Effector memory CD8-positive, alpha-beta T cell (primary cell): ENCODE data around the gene GNAI2.
"Not testable (repeated sequence)": the region's sequence is repeated elsewhere in the genome, so short reads cannot be mapped to it uniquely, and the experiment has no call there.

ENCODE experiments used
- ATAC-seq: fragments of 150-1000 bp; cut with Tn5 transposase; replicated peaks from 2 replicates; pipeline ENCODE4 v1.10.0; 2021; ENCODE audit warnings: mild to moderate bottlenecking, moderate library complexity
- DNase-seq, 3 experiments: peaks; one replicate each; pipeline ENCODE4 v3.0.0; 2021
- H3K27ac Mint-ChIP-seq, 2 donors: one replicate each; pipeline ENCODE4 v1.8.0; 2022; ENCODE audit warnings: mild to moderate bottlenecking in 2 of 2, mixed read lengths in 2 of 2, moderate library complexity in 2 of 2
- H3K27me3 Mint-ChIP-seq, 2 donors: one replicate each; pipeline ENCODE4 v1.8.0; 2022; ENCODE audit warnings: mixed read lengths in 2 of 2
- H3K36me3 Mint-ChIP-seq: one replicate; pipeline ENCODE4 v1.8.0; 2022; ENCODE audit warnings: mild to moderate bottlenecking, moderate library complexity, mixed read lengths; ENCODE audit not compliant: insufficient read depth
- H3K4me1 Mint-ChIP-seq, 2 donors: one replicate each; pipeline ENCODE4 v1.8.0; 2022; ENCODE audit warnings: low read depth in 2 of 2, mixed read lengths in 2 of 2
- H3K4me3 Mint-ChIP-seq, 2 donors: one replicate each; pipeline ENCODE4 v1.8.0; 2022; ENCODE audit warnings: mild to moderate bottlenecking in 2 of 2, mixed read lengths in 2 of 2, moderate library complexity in 2 of 2
- H3K9me3 Mint-ChIP-seq, 2 donors: one replicate each; pipeline ENCODE4 v1.8.0; 2022; ENCODE audit warnings: mixed read lengths in 2 of 2

The GNAI2 gene

DNA sequence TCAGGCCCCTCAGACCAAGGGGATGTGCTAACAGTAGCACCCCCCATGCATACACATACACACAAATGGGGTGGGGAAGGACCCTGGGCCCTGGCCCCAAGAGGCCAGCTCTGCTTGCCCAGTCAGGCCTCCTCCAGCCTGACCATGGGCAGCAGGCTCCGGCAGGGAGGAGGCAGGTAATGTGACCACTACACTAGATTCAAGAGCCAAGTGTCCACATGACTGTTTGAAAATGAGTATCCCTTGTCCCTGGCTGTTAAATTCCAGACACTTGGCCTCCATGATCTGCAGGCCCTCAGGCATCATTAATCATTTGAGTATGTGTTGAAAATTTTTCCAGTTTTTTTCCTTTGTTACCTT is 13.9 kb upstream of the GNAI2 start:
- H3K4me1 Mint-ChIP-seq = peaks cover 9 to 13% of the 10 kb centered on the region in 2 donors
- no peak overlapping the region for H3K4me3 Mint-ChIP-seq

DNA sequence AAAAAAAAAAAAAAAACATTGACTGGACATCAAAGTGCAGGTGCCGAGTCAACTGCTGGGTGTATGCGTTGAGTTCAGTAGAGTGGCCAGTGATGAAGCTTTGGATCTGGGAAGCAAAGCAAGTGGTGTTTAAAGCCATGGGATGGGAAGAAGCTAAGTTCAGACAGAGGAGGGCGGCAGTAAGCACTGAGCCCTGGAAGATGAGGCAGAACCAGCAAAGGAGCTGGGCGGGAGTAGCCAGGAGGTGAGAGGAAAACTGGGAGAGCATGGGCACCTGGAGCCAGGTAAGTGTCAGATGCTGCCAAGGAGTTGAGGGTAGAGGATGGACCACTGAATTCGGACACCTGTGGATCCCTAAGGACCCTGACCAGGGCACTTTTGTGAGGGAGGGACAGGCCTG is 11.4 kb upstream of the GNAI2 start:
- ATAC-seq (no peak), DNase-seq (no peak)
- no peaks in the 10 kb centered on the region for H3K9me3 Mint-ChIP-seq
- peaks cover 12% of the 10 kb centered on the region for H3K36me3 Mint-ChIP-seq
- peaks cover 18 to 23% of the 10 kb centered on the region in 2 donors for H3K4me1 Mint-ChIP-seq
- H3K4me3 Mint-ChIP-seq = no peak overlapping the region
- no peak overlapping the region for H3K27ac Mint-ChIP-seq
- no peaks in the 10 kb centered on the region for H3K27me3 Mint-ChIP-seq

More for the DNA sequence above, 13.9 kb upstream of the GNAI2 start:
- ATAC-seq (no peak), DNase-seq (no peak)
- H3K27me3 Mint-ChIP-seq = no peaks in the 10 kb centered on the region
- no peaks in the 10 kb centered on the region for H3K9me3 Mint-ChIP-seq
- peaks cover 8% of the 10 kb centered on the region for H3K36me3 Mint-ChIP-seq
- no peak overlapping the region for H3K27ac Mint-ChIP-seq

DNA sequence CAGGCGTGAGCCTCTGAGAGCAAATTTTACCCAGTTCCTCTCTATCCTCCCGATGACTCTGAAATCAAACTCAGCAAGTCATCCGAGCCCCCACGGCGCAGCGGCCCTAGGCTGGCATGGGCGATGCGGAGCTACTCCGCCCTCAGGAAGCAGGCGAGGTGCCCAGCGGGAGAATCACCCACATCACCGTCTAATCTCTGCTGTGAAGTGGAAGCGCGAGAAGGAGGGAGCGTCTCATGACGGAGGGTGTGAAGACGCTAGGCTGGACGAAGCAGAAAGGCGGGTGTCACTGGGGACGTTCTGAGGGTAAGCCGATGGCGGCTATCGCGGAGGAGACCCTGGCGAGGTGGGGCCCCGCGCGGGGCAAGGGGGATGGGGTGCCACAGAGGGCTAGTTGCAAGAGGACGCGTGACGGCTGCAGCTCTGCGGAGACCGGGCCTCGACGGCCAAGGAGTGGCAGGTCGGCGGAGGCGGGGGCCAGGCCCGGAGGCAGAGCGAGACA is 9.1 kb upstream of the GNAI2 start:
- H3K36me3 Mint-ChIP-seq = peaks cover 12% of the 10 kb centered on the region
- ATAC-seq (peak; percentile 33), DNase-seq (peak in 1 of 3 experiments; percentile 35)
- no peaks in the 10 kb centered on the region for H3K27me3 Mint-ChIP-seq
- peaks cover 18 to 23% of the 10 kb centered on the region in 2 donors for H3K4me1 Mint-ChIP-seq
- H3K4me3 Mint-ChIP-seq = peak overlapping the region; percentile 88 to 98
- no peaks in the 10 kb centered on the region for H3K9me3 Mint-ChIP-seq
- H3K27ac Mint-ChIP-seq = peak overlapping the region; percentile 85 to 91

DNA sequence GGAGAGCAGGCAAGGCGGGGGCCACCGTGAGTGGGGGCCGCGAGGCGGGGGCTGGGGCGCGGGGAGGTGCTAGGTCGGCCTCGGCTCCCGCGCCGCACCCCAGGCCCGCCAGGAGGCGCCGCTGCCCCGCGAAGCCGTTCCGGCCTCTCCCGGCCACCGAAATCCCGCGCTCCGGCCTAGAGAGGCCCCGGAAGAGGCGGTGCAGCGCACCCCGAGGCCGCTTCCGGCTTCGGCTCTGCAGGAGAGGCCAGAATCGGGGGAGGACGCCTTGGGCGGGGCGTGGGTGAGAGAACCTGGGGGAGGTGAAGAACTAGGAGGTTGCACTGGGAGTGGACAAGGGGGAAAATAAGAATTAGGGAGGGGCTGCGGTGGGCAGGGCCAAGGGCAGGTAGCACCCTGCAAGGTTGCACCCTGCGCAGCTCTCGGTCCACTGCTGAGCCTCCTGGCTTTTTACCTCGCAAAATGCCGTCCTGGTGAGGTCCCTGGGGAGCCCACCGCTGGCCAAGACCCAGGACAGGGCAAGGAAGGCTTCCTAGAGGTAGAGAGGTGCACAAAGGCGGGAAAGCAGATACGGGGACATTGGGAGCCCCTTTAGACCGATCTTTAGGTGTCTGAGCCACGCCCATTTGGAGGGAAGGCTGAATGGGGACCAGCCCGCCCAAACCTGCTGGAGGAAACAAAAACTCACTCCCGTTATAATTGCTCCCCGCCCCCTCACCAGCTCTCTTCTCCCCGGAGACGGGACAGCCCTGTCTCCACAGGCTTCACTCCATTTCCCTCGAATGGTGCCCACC is 8.4 kb upstream of the GNAI2 start:
- Mint-ChIP-seq H3K4me3 (peak overlapping the region; percentile 88 to 98), H3K36me3 (peaks cover 12% of the 10 kb centered on the region), H3K27me3 (no peaks in the 10 kb centered on the region), H3K4me1 (peaks cover 18 to 23% of the 10 kb centered on the region in 2 donors), H3K9me3 (no peaks in the 10 kb centered on the region), H3K27ac (peak overlapping the region; percentile 85 to 91)
- peak; percentile 84 for ATAC-seq
- peak; percentile 87 to 92 (median 89) for DNase-seq

DNA sequence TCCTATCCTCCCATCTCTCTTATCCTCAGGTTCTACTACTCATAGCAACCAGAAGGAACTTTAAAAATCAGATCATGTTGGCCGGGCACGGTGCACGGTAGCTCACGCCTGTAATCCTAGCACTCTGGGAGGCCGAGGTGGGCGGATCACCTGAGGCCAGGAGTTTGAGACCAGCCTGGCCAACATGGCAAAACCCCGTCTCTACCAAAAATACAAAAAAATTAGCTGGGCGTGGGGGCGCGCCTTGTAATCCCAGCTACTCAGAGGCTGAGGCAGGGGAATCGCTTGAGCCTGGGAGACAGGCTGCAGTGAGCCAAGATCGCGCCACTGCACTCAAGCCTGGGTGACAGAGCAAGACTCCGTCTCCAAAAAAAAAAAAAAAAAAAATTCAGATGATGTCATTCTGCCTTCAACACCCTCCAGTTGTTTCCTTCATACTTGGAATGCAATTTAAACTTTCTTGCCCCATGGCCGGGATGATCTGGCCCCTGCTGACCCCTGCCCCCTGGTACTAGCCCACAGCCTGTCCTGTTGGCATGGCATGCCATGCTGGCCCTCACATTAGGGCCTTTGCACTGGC is 7.7 kb upstream of the GNAI2 start:
- H3K4me1 Mint-ChIP-seq = peaks cover 18 to 23% of the 10 kb centered on the region in 2 donors
- peak overlapping the region; percentile 88 to 98 for H3K4me3 Mint-ChIP-seq
- DNase-seq, H3K27me3 Mint-ChIP-seq, ATAC-seq, H3K9me3 Mint-ChIP-seq: not testable (repeated sequence)
- peak overlapping the region in 1 of 2 donors; percentile 85 for H3K27ac Mint-ChIP-seq
- H3K36me3 Mint-ChIP-seq = peaks cover 12% of the 10 kb centered on the region

DNA sequence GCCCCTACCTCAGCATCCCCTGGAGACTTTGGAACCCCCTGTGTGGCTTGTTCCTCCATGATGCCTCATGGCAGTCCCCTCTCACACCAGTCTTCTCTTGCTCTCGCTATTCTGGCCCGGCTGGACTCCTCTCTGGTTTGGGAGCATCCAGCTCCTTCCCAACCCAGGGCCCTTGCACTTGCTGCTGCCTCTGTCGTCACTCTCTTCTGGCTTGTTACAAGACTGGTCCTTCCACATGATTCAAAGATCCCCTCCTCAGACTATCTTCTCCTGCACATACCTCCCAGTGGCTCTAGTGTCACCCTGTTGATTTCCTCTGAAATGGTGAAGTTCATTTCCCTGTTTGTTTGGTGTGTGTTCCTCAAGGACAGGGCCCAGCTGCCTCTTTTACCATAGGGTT is 6.5 kb upstream of the GNAI2 start:
- H3K9me3 Mint-ChIP-seq = no peaks in the 10 kb centered on the region
- H3K27me3 Mint-ChIP-seq = no peaks in the 10 kb centered on the region
- peaks cover 12% of the 10 kb centered on the region for H3K36me3 Mint-ChIP-seq
- ATAC-seq (no peak), DNase-seq (no peak)
- H3K4me1 Mint-ChIP-seq = peaks cover 18 to 25% of the 10 kb centered on the region in 2 donors
- H3K4me3 Mint-ChIP-seq = peak overlapping the region in 1 of 2 donors; percentile 38
- H3K27ac Mint-ChIP-seq = no peak overlapping the region

DNA sequence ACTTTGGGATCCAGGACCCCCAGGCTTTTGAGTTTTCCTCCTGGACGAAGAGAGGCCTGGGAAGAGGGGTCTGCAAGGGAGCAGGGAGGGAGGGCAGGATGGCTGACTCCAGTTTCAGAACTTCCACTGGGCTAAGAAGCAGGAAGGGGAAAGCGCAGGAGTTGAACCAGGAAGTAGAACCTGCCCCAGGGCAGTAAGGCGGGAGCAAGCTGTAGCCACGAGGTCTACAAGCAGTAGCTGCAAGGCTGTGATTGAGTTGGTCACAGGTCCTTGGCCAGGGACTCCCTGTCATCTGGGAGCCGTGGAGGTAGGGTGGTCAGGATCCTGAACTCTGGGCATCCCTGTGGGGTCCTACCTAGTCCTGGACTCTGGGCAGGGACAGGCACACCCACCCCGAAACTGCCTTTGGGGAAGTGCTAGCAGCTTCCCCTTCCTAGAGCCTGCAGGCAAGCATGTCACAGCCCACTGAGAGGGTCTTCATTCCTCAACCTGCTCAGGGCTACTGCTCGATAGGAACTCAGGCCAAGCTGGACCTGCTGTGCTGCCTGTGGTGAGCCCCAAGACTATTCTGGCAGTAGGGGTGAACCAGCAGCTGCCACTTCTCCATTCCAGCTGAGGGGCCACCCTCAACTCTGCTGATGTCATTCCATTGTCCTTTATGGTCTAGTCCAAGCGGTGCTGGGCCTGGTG is 5.8 kb upstream of the GNAI2 start:
- Mint-ChIP-seq H3K4me1 (peaks cover 18 to 25% of the 10 kb centered on the region in 2 donors), H3K9me3 (no peaks in the 10 kb centered on the region), H3K4me3 (no peak overlapping the region), H3K27me3 (no peaks in the 10 kb centered on the region), H3K36me3 (peaks cover 10% of the 10 kb centered on the region), H3K27ac (no peak overlapping the region)
- no peak for DNase-seq
- ATAC-seq = no peak

DNA sequence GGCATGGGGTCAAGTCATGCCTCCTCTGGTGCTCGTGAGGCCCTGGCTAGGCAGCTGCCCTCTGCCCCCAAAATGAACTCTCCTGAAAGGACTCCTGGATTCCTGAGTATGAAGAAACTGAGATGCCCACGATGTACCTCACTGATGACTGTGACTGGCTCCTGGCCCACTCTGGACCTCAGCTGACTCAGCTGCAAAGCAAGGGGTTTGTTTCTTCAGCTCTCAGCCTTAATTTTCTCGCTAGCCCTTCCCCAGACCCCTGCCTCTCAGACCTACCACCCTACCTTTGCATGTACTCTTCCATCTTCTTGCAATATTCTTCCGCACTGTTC is 5.2 kb upstream of the GNAI2 start:
- Mint-ChIP-seq H3K36me3 (peaks cover 11% of the 10 kb centered on the region), H3K4me3 (no peak overlapping the region), H3K27ac (no peak overlapping the region), H3K9me3 (no peaks in the 10 kb centered on the region), H3K27me3 (no peaks in the 10 kb centered on the region), H3K4me1 (peaks cover 23 to 25% of the 10 kb centered on the region in 2 donors)
- DNase-seq = no peak
- no peak for ATAC-seq

DNA sequence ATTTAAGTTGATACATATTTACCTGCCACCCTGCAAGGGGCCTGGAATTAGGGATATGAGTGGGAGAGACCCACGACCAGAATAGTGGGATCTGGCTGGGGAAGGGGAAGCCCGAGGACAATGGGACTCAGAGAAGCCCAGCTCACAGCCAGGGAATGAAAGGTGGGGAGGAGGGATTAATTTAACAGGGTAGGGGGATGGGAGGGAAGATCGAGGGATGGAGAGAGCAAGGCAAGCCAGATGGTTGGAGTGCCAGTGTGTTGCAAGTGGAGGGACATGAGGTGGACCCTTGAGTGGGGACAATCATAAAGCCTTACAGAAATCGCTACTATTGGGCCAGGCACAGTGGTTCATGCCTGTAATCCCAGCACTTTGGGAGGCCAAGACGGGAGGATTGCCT is 4.4 kb upstream of the GNAI2 start:
- no peak for ATAC-seq
- no peak overlapping the region for H3K27ac Mint-ChIP-seq
- H3K4me1 Mint-ChIP-seq = peaks cover 19% of the 10 kb centered on the region in 2 donors
- H3K36me3 Mint-ChIP-seq = peaks cover 17% of the 10 kb centered on the region
- no peaks in the 10 kb centered on the region for H3K9me3 Mint-ChIP-seq
- no peak overlapping the region for H3K4me3 Mint-ChIP-seq
- no peak for DNase-seq
- no peaks in the 10 kb centered on the region for H3K27me3 Mint-ChIP-seq

DNA sequence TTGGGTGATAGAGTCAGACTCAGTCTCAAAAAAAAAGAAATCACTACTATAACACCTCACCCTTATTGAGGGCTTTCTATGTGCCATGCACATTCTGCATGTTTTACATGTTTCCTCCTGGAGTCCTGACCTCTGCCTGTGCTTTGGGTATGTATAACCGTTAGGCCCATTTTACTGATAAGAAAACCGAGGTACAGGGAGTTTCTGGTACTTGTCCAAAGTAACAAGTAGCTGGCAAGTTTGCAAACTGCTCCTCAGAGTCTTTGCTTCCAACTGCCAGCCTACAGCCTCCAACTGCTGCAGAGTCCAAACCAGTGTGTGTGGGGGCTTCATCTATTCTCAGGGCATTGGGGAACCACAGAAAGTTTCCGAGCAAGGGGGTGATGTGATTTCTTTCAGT is 3.7 kb upstream of the GNAI2 start:
- H3K4me3 Mint-ChIP-seq = no peak overlapping the region
- ATAC-seq (no peak), DNase-seq (no peak)
- H3K36me3 Mint-ChIP-seq = peaks cover 16% of the 10 kb centered on the region
- peaks cover 19 to 20% of the 10 kb centered on the region in 2 donors for H3K4me1 Mint-ChIP-seq
- no peaks in the 10 kb centered on the region for H3K27me3 Mint-ChIP-seq
- H3K9me3 Mint-ChIP-seq = no peaks in the 10 kb centered on the region
- H3K27ac Mint-ChIP-seq = no peak overlapping the region

DNA sequence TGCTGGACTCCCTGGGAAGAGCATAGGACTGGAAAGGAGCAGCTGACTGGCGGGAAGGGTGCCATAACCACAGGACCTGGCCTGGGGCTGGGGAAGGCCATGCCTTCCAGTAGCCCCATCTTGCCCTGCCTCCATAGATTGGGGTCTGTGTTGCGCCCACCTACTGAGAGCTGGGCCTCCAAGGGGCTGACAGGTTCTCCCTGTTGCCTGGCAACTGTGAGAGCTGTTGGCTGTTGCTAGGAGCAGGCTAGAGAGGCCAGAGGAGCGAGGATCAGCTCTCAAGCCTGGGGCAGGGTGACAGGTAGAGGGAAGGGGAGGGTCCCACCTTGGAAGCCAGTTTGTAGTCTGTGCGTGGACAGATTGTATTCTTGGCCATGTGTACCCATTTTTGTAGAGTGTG is 2.8 kb upstream of the GNAI2 start:
- H3K36me3 Mint-ChIP-seq = peaks cover 25% of the 10 kb centered on the region
- no peaks in the 10 kb centered on the region for H3K27me3 Mint-ChIP-seq
- peak overlapping the region in 1 of 2 donors; percentile 59 for H3K27ac Mint-ChIP-seq
- peaks cover 17 to 19% of the 10 kb centered on the region in 2 donors for H3K4me1 Mint-ChIP-seq
- H3K9me3 Mint-ChIP-seq = no peaks in the 10 kb centered on the region
- DNase-seq = no peak
- peak overlapping the region in 1 of 2 donors; percentile 17 for H3K4me3 Mint-ChIP-seq
- no peak for ATAC-seq

DNA sequence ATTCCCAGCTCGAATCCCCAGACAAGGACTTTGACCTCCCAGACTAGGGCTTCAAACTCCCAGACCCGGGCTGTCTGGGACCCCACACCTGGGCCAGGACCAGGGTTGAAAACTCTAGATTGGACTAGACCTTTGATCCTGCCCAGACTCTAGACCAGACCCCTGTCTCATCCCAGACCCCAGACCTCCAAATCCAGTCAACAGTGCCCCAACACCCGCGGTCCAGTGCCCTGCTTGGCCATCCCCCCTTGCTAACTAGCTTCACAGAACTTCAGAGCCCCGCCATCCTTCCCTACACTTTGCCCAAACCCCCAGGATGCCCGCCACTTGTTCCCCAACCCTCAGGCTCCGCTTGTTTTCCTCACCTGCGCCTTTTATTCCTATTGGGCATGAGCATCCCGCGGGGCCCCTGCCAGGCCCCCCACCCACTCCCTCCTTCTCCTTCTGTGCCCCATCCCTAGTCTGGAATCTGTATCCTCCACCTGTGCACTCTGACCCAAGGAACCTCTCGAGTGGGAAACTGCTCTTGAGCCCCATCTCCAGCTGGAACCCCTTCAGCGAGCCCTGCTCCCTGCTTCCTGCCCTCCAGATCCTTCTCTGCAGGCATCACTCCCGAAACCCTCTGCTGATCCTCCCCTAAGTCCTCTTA is 604 bp downstream of the GNAI2 start:
- Mint-ChIP-seq H3K4me3 (peak overlapping the region; percentile 99 to 100), H3K9me3 (no peaks in the 10 kb centered on the region), H3K27me3 (no peaks in the 10 kb centered on the region), H3K4me1 (peaks cover 40 to 42% of the 10 kb centered on the region in 2 donors), H3K27ac (peak overlapping the region; percentile 94 to 95), H3K36me3 (peaks cover 28% of the 10 kb centered on the region)
- ATAC-seq (no peak), DNase-seq (no peak)

DNA sequence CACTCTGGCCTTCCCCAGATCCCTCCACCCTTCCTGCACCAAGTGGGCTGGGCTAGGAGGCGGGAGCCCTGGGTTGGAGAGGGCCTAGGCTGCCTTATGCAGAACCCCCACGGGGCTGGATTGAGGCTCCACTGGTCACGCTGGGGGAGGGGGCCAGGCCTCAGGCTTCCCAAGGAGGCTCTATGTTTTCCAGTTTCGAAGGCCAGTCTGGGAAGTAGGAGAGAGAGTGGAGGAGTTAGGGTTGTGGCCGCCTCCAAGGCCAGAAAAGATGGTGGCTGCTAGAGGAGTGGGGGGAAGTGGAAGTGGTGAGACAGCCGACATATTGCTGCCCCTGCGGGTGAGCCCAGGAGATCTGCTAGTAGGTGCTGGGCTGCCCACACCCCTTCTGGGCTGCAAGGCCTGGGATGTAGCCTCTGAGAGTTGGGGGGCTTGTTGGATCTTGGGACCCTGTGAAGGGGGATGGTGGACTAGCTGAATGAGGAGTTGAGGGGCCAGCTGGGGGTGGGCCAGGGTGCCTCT is 1.2 kb downstream of the GNAI2 start:
- Mint-ChIP-seq H3K4me3 (peak overlapping the region; percentile 99 to 100), H3K36me3 (peaks cover 31% of the 10 kb centered on the region), H3K4me1 (peaks cover 46 to 48% of the 10 kb centered on the region in 2 donors), H3K9me3 (no peaks in the 10 kb centered on the region), H3K27ac (peak overlapping the region; percentile 94 to 95), H3K27me3 (no peaks in the 10 kb centered on the region)
- ATAC-seq (no peak), DNase-seq (peak in 2 of 3 experiments; percentile 24 to 30)
